ENCODE measurements around the gene SCT.

Gene SCT

GRCh38 chr11:608791-609251 lies 18.2 kb downstream of the SCT start:
- DNase-seq: no peak

DNA sequence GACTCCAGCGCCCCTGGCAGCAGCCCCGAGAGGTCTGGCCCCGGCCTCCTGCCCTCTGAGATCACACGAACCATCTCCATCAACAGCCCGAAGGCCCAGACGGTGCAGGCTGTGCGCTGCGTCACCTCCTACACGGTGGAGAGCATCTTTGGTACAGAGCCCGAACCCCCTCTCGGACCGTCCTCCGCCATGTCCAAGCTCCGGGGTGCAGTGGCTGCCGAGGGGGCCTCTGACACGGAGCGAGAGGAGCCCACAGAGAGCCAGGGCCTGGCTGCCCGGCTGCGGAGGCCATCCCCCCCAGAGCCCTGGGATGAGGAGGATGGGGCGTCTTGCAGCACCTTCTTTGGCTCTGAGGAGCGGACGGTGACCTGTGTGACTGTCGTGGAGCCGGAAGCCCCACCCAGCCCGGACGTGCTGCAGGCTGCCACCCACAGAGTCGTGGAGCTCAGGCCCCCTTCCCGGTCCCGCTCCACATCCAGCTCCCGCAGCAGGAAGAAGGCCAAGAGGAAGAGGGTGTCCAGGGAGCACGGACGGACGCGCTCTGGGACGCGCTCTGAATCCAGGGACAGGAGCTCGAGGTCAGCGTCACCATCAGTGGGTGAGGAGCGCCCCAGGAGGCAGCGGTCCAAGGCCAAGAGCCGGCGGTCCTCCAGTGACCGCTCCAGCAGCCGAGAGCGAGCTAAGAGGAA lies 18.9 kb downstream of the SCT start:
- DNase-seq: no peak

- no peak for DNase-seq
Measured at GRCh38 chr11:607020-607780, 19.8 kb downstream of the SCT start.

DNA sequence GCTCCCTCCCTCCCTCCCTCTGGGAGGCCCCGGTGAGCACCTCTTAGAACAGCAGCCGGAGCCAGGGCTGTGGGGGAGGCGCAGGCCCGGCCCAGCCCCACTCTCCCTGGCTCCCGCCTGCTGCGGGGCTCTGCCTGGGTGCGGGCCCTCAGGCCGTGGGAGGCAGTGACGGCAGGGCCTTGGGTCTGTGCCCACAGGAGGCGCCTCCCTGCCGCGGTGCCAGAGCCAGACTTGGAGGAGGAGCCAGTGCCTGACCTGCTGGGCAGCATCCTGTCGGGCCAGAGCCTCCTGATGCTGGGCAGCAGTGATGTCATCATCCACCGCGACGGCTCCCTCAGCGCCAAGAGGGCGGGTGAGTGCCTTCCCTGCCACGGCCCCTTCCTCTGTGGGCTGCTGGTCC lies 20.7 kb downstream of the SCT start:
- DNase-seq: peak; percentile 61

DNA sequence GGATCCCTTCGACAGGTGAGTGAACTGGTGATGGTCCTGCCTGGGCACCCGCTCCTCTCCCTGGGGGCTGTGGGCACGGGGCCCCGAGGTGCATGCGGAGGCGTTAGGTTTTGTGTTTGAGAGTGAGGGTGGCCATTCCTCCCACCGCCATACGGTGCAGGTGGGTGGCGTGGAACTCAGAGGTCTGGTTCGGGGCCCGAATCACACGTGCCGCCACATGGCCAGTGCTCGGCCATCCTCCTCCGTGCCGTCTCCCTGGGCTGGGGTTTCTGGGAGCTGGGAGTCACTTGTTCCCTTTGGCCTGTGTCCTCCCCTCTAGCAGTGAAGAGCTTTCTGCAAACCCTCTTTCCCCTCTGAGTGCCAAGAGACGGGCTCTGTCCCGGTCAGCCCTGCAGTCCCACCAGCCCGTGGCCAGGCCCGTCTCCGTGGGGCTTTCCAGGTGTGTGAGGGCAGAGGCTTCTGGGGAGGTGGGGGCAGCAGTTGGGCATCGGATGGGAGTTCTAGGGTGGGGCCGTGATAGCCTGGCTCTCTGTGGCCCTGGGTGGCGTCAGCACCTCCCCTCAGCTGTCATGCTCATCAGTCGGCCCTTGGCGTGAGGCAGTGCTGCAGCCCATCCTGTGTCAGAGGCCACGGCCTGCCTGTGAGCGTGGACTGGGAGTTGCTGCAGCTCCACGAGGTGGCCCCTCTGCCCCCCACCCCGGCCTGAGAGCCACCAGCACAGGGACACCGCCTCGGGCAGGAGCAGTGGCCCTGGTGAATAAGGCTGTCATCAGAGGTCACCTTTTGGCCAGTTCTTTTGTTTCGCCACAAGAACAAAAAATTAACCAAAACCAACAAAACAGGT lies 21.5 kb downstream of the SCT start:
- no peak for DNase-seq

GRCh38 chr11:603154-603553 lies 23.8 kb downstream of the SCT start:
- DNase-seq: no peak

GRCh38 chr11:601573-602245 lies 25.3 kb downstream of the SCT start:
- no peak for DNase-seq

- DNase-seq: no peak
Measured at GRCh38 chr11:598005-598680, 28.8 kb downstream of the SCT start.

- DNase-seq: peak; percentile 14
Measured at GRCh38 chr11:597166-597725, 29.7 kb downstream of the SCT start.

DNA sequence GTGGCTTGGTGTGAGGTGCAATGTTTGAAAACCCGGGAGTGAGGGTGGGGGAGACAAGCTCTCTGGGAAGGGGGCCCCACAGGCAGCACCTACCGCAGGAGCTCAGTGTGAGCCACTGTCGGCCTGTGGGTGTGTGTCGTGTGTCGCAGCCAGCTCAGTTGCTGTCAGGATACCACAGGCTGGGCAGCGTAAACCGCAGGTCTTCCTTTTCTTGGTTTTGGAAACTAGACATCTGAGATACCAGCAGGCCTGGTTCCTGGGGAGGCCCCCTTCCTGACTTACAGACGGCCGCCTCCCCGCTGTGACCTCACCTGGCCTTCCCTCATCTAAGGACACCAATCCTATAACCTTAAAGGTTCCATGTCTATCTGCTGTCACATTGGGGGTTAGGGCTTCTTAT lies 30.6 kb downstream of the SCT start:
- DNase-seq: no peak

GRCh38 chr11:595400-595799 lies 31.6 kb downstream of the SCT start:
- no peak for DNase-seq

- no peak for DNase-seq
Measured at GRCh38 chr11:593347-593746, 33.6 kb downstream of the SCT start.

DNA sequence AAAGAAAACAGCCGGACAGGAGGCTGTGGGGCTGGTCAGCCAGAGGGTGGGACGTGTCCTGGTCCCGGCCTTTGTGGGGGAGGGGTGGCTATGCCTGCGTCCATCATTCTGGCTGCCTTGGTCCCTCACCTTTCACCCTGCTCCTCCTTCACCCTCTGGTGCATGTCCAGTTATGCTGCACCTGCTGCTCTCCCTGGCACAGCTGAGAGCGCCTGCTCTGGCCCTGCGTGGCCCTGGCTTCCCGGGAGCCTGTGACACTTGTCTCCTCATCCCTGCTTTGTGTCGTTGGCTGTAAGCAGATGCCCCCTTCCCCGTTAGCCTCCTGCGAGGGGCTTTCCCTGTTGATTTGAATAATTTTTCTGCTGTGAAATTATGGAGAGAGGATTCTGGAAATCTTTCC lies 34.1 kb downstream of the SCT start:
- DNase-seq: no peak

- DNase-seq: no peak
Measured at GRCh38 chr11:592501-592900, 34.5 kb downstream of the SCT start.

DNA sequence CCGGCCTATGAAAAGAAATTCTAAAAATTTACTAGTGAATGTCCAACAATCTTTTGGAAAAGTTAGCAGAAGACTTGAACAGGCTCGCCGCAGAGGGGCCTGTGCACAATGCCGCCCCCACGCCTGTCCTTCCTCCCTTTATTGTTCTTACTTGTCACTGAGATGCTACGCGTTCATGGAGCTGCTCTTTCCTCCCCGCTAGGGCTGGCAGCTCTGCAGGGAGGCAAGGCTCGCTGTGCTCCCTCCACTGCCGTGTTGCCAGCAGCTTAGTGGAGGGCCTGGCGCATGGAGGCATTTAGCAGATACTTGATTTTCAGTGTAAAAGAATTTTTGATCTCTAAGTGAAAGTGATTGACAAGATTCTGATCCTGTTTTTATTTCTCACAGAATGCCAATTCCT lies 36.0 kb downstream of the SCT start:
- no peak for DNase-seq

DNA sequence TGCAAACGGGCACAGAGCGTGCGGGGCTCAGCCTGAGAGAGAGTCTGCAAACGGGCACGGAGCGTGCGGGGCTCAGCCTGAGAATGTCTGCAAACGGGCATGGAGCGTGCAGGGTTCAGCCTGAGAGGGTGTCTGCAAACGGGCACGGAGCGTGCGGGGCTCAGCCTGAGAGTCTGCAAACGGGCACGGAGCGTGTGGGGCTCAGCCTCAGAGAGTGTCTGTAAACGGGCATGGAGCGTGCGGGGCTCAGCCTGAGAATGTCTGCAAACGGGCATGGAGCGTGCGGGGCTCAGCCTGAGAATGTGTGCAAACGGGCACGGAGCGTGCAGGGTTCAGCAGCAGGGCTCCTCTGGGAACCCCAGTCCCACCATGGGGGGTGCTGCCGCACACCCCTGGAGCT lies 37.2 kb downstream of the SCT start:
- DNase-seq: no peak

GRCh38 chr11:587978-588380 lies 39.0 kb downstream of the SCT start:
- DNase-seq: no peak

DNA sequence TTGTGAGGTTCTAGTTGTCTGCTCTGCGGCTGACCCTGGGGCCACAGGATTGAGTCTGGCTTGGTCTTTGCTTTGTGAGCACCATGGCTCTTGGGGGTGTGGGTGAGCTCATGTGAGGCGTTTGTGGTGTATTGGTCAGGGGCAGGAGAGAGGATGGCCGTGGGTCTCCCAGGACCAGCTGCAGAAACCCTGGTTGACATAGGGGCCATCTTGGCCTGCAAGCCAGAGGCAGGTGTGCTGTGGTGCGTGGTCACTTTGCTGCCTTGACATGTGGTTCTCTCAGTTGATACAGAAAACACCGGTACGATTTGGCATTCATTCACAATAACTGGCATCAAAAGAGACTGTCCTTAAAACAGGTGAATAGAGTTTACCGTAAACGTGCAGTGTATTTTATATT lies 39.4 kb downstream of the SCT start:
- no peak for DNase-seq

- no peak for DNase-seq
Measured at GRCh38 chr11:586376-587316, 40.3 kb downstream of the SCT start.

DNA sequence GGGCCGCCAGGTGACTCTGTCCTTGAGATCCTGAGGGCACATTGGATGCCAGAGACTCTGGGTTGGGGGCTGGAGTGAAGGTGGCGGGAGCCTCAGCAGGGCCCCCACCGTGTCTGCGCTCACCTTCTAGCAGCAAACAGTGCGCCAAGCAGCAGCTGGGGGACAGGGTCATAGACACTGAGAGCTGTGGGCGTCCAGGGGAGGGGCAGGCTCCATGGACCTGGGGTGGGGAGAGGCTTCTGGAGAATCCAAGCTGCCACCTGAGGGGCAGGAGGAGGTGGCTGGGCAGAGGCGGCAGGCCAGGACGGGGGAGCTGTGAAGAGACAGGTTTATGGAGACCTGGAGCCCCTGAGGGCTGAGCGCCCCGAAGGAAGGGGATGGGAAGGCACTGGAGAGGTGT lies 42.7 kb downstream of the SCT start:
- DNase-seq: no peak

- no peak for DNase-seq
Measured at GRCh38 chr11:581752-582151, 45.2 kb downstream of the SCT start.

All from NCI-H69 (cell line).